ENCODE measurements around the gene TRIM28.

Gene TRIM28

GRCh38 chr19:58579473-58580142, 35.7 kb downstream of the TRIM28 start:
- Histone ChIP-seq H3K36me3 (ENCODE audit: control insufficient read depth, insufficient read depth, low read length, severe bottlenecking) (peaks cover 20% of the 10 kb centered on the region), H3K9ac (ENCODE audit: low read length) (peak overlapping the region; percentile 14), H3K9me3 (ENCODE audit: control insufficient read depth, low read length) (no peaks in the 10 kb centered on the region), H3K27me3 (replicated peaks; ENCODE audit: control insufficient read depth, insufficient read depth, low read length) (no peaks in the 10 kb centered on the region), H3K4me1 (ENCODE audit: control insufficient read depth, insufficient read depth, low read length) (peaks cover 14% of the 10 kb centered on the region), H3K4me3 (ENCODE audit: low read length) (no peak overlapping the region)
- DNase-seq (ENCODE audit: low read depth): no peak

- peak overlapping the region; percentile 45 for H3K9ac ChIP-seq (ENCODE audit: low read length)
- peaks cover 10% of the 10 kb centered on the region for H3K4me1 ChIP-seq (ENCODE audit: control insufficient read depth, insufficient read depth, low read length)
- H3K9me3 ChIP-seq (ENCODE audit: control insufficient read depth, low read length): no peaks in the 10 kb centered on the region
- DNase-seq (ENCODE audit: low read depth): peak; percentile 90
- H3K27me3 ChIP-seq (replicated peaks; ENCODE audit: control insufficient read depth, insufficient read depth, low read length): no peaks in the 10 kb centered on the region
- H3K4me3 ChIP-seq (ENCODE audit: low read length): no peak overlapping the region
- peaks cover 24% of the 10 kb centered on the region for H3K36me3 ChIP-seq (ENCODE audit: control insufficient read depth, insufficient read depth, low read length, severe bottlenecking)
These were observed 37.6 kb downstream of the TRIM28 start for GRCh38 chr19:58581227-58582141.

GRCh38 chr19:58582985-58583384, 39.1 kb downstream of the TRIM28 start:
- Histone ChIP-seq H3K9ac (ENCODE audit: low read length) (no peak overlapping the region), H3K36me3 (ENCODE audit: control insufficient read depth, insufficient read depth, low read length, severe bottlenecking) (peaks cover 24% of the 10 kb centered on the region), H3K4me1 (ENCODE audit: control insufficient read depth, insufficient read depth, low read length) (peaks cover 10% of the 10 kb centered on the region), H3K9me3 (ENCODE audit: control insufficient read depth, low read length) (no peaks in the 10 kb centered on the region), H3K4me3 (ENCODE audit: low read length) (no peak overlapping the region), H3K27me3 (replicated peaks; ENCODE audit: control insufficient read depth, insufficient read depth, low read length) (no peaks in the 10 kb centered on the region)
- DNase-seq (ENCODE audit: low read depth): no peak

- H3K36me3 ChIP-seq (ENCODE audit: control insufficient read depth, insufficient read depth, low read length, severe bottlenecking): peaks cover 24% of the 10 kb centered on the region
- no peaks in the 10 kb centered on the region for H3K9me3 ChIP-seq (ENCODE audit: control insufficient read depth, low read length)
- no peak overlapping the region for H3K9ac ChIP-seq (ENCODE audit: low read length)
- no peak overlapping the region for H3K4me3 ChIP-seq (ENCODE audit: low read length)
- H3K4me1 ChIP-seq (ENCODE audit: control insufficient read depth, insufficient read depth, low read length): peaks cover 7% of the 10 kb centered on the region
- H3K27me3 ChIP-seq (replicated peaks; ENCODE audit: control insufficient read depth, insufficient read depth, low read length): no peaks in the 10 kb centered on the region
- no peak for DNase-seq (ENCODE audit: low read depth)
These were observed 40.9 kb downstream of the TRIM28 start for GRCh38 chr19:58584498-58585441.

- no peak for DNase-seq (ENCODE audit: low read depth)
- Histone ChIP-seq H3K27me3 (replicated peaks; ENCODE audit: control insufficient read depth, insufficient read depth, low read length) (no peaks in the 10 kb centered on the region), H3K9ac (ENCODE audit: low read length) (no peak overlapping the region), H3K36me3 (ENCODE audit: control insufficient read depth, insufficient read depth, low read length, severe bottlenecking) (peaks cover 24% of the 10 kb centered on the region), H3K4me1 (ENCODE audit: control insufficient read depth, insufficient read depth, low read length) (peaks cover 7% of the 10 kb centered on the region), H3K4me3 (ENCODE audit: low read length) (no peak overlapping the region), H3K9me3 (ENCODE audit: control insufficient read depth, low read length) (no peaks in the 10 kb centered on the region)
These were observed 41.7 kb downstream of the TRIM28 start for GRCh38 chr19:58585442-58586132.

GRCh38 chr19:58586133-58586765, 42.4 kb downstream of the TRIM28 start:
- DNase-seq (ENCODE audit: low read depth): no peak
- H3K36me3 ChIP-seq (ENCODE audit: control insufficient read depth, insufficient read depth, low read length, severe bottlenecking): peaks cover 24% of the 10 kb centered on the region
- H3K4me3 ChIP-seq (ENCODE audit: low read length): no peak overlapping the region
- no peaks in the 10 kb centered on the region for H3K27me3 ChIP-seq (replicated peaks; ENCODE audit: control insufficient read depth, insufficient read depth, low read length)
- no peak overlapping the region for H3K9ac ChIP-seq (ENCODE audit: low read length)
- peaks cover 3% of the 10 kb centered on the region for H3K4me1 ChIP-seq (ENCODE audit: control insufficient read depth, insufficient read depth, low read length)
- H3K9me3 ChIP-seq (ENCODE audit: control insufficient read depth, low read length): no peaks in the 10 kb centered on the region
